HepG2 (cell line): Measurements from ENCODE around the gene GRIFIN. TPM values are rescaled to one million over a fixed set of nuclear protein-coding genes. Genes with fewer than 3 reads are reported as not detected.

ENCODE experiments used
- ATAC-seq: fragments of 200-7000 bp; cut with Tn5 transposase; 3 replicates; pipeline ENCODE4 v1.9.1; 2020; ENCODE audit warnings: mild to moderate bottlenecking, moderate library complexity
- BruUV-seq: library from RNA; stranded (reverse); fragments of 400-500 nt; replicated peaks from 2 replicates; lab custom pipeline; 2021; lab: Mats Ljungman, UMichigan
- CTCF ChIA-PET: fragments of 300-600 bp; formaldehyde crosslinking; extraction: SDS; loops from one replicate; lab custom pipeline; 2021; ENCODE audit warnings: low total read pairs, inconsistent platforms, low intra/inter-chr PET ratio; lab: Yijun Ruan, JAX
- POLR2A ChIA-PET: fragments of 350-600 bp; sonication (Branson Sonifier 250); formaldehyde crosslinking; loops from one replicate; lab custom pipeline; 2020; ENCODE audit warnings: antibody characterized with exemption, inconsistent platforms; lab: Yijun Ruan, JAX
- DNase-seq: peaks from one replicate; pipeline ENCODE4 v3.0.0-alpha.2; 2015; ENCODE audit warnings: low spot score
- FAIRE-seq: peaks from 3 replicates; lab custom pipeline; 2011; peaks lifted over from hg19 to GRCh38; lab: Jason Lieb, UNC
- H2AFZ ChIP-seq: one replicate; pipeline ENCODE4 v1.6.1; 2011; ENCODE audit warnings: low read length, inconsistent platforms
- H3K27ac ChIP-seq: fragments of 300-600 bp; 3 replicates; pipeline ENCODE4 v1.8.0; 2011; ENCODE audit warnings: mixed run types, mild to moderate bottlenecking, mixed read lengths, low read length, inconsistent platforms; ENCODE audit not compliant: insufficient read depth; ENCODE audit errors: extremely low read length
- H3K27me3 ChIP-seq, 2 experiments: fragments of 200-600 bp in 1 of 2; 2 replicates in 1 of 2; 3 replicates in 1 of 2; pipeline versions ENCODE4 v1.6.0 to v1.8.0; 2011; ENCODE audit warnings: low read length in 2 of 2, mild to moderate bottlenecking in 2 of 2, moderate library complexity in 2 of 2, inconsistent platforms in 1 of 2; ENCODE audit not compliant: insufficient read depth in 2 of 2, control insufficient read depth in 1 of 2
- H3K36me3 ChIP-seq, 2 experiments: fragments of 200-600 bp in 1 of 2; replicated peaks in 1 of 2; 2 replicates in 1 of 2; 3 replicates in 1 of 2; pipeline versions ENCODE4 v1.5.1 to v1.8.0; 2011; ENCODE audit warnings: low read length in 2 of 2, inconsistent platforms in 1 of 2; ENCODE audit not compliant: insufficient read depth in 2 of 2, control insufficient read depth in 1 of 2
- H3K4me1 ChIP-seq: 2 replicates; pipeline ENCODE4 v1.5.1; 2012; ENCODE audit warnings: low read length, inconsistent platforms; ENCODE audit not compliant: insufficient read depth
- H3K4me2 ChIP-seq: 2 replicates; pipeline ENCODE4 v1.6.0; 2011; ENCODE audit warnings: low read depth, low read length, inconsistent platforms
- H3K4me3 ChIP-seq, 3 experiments: fragments of 200-600 bp in 1 of 3; sonication (generic), shearing (Covaris generic) in 1 of 3; replicated peaks in 1 of 3; 2 replicates each; pipeline ENCODE4 v1.5.1; 2011 to 2016; ENCODE audit warnings: low read length in 3 of 3, inconsistent platforms in 2 of 3, low read depth in 2 of 3, mild to moderate bottlenecking in 2 of 3, control low read depth in 1 of 3, mixed read lengths in 1 of 3; ENCODE audit not compliant: insufficient read depth in 1 of 3
- H3K79me2 ChIP-seq: one replicate; pipeline ENCODE4 v1.6.1; 2011; ENCODE audit warnings: low read length, inconsistent platforms; ENCODE audit not compliant: insufficient read depth
- H3K9ac ChIP-seq: 2 replicates; pipeline ENCODE4 v1.6.0; 2011; ENCODE audit warnings: mild to moderate bottlenecking, low read depth, low read length, inconsistent platforms; ENCODE audit not compliant: insufficient read depth
- H3K9me3 ChIP-seq: 2 replicates; pipeline ENCODE4 v1.5.1; 2012; ENCODE audit warnings: mild to moderate bottlenecking, low read length
- H4K20me1 ChIP-seq: 2 replicates; pipeline ENCODE4 v1.6.0; 2011; ENCODE audit warnings: inconsistent platforms, mild to moderate bottlenecking, low read length, moderate library complexity; ENCODE audit not compliant: insufficient read depth
- BRD4 ChIP-seq: sonication (generic); formaldehyde crosslinking; IDR thresholded peaks from 2 replicates; pipeline ENCODE4 v1.4.0; 2020; ENCODE audit warnings: missing genetic modification reagents
- HDAC2 ChIP-seq: sonication (generic); formaldehyde crosslinking; IDR thresholded peaks from 2 replicates; pipeline ENCODE4 v1.4.0; 2020; ENCODE audit warnings: missing genetic modification reagents
- HDAC6 ChIP-seq: fragments of 200-600 bp; sonication (generic); IDR thresholded peaks from 2 replicates; pipeline ENCODE4 v1.7.0; 2017; ENCODE audit warnings: mild to moderate bottlenecking, antibody characterized with exemption, low read length, low read depth
- SAP130 ChIP-seq: IDR thresholded peaks from 2 replicates; pipeline ENCODE4 v1.6.1; 2016; ENCODE audit warnings: low read depth
- ZNF124 ChIP-seq: sonication (generic); formaldehyde crosslinking; IDR thresholded peaks from 2 replicates; pipeline ENCODE4 v1.4.0; 2020; ENCODE audit warnings: missing genetic modification reagents
- ZNF331 ChIP-seq: sonication (generic); formaldehyde crosslinking; IDR thresholded peaks from 2 replicates; pipeline ENCODE4 v1.4.0; 2020; ENCODE audit warnings: missing genetic modification reagents
- ZNF703 ChIP-seq: sonication (generic); formaldehyde crosslinking; IDR thresholded peaks from 2 replicates; pipeline ENCODE4 v1.5.1; 2020; ENCODE audit warnings: missing genetic modification reagents, mild to moderate bottlenecking, moderate library complexity, borderline replicate concordance
- ZNF724P ChIP-seq: sonication (generic); formaldehyde crosslinking; IDR thresholded peaks from 2 replicates; pipeline ENCODE4 v1.8.0; 2022; ENCODE audit warnings: missing genetic modification reagents, borderline replicate concordance
- WGBS: methylation state at CpG from one replicate; pipeline ENCODE4 v1.1.6; 2017; ENCODE audit warnings: low lambda C conversion rate; 5-methylcytosine and 5-hydroxymethylcytosine counted together
- in situ Hi-C: cut with HindIII; loops from 2 replicates; pipeline ENCODE4 v1.10.0; 2017; ENCODE audit warnings: low pct_unique_long_range_greater_than_20kb; ENCODE audit not compliant: extremely low pct_ligation_motif_present
- intact Hi-C: fragments of 100-400 bp; cut with micrococcal nuclease; formaldehyde crosslinking; loops from one replicate; pipeline ENCODE4 v1.10.0; 2022; ENCODE audit not compliant: unreplicated experiment
- polyA plus RNA-seq, 8 experiments: library from polyadenylated mRNA; depleted of rRNA in 3 of 8; stranded (reverse) in 7 of 8; unstranded in 1 of 8; fragments of >200 nt; fragmentation: Illumina TruSeq in 4 of 8; extraction: Trizol in 4 of 8; gene quantifications; 2 replicates each; pipeline versions ENCODE4 v1.2.1 to v1.2.3, GENCODE V29; 2011 to 2016; ENCODE audit warnings: low read depth in 4 of 8, missing spikeins in 1 of 8, mixed read lengths in 1 of 8; ENCODE audit not compliant: insufficient read depth in 1 of 8
- total RNA-seq, 5 experiments: library from RNA; depleted of rRNA; stranded (reverse); fragments of >200 nt; fragmentation: Illumina TruSeq; extraction: Trizol; gene quantifications; 2 replicates each; pipeline ENCODE4 v1.2.3, GENCODE V29; 2016; ENCODE audit warnings: low read depth in 1 of 5

The GRIFIN gene
- total and polyA plus RNA-seq, 2 of the 13 experiments (the other 11 are each of a cell fraction or from before 2014, with no cell fraction given): not detected

DNA sequence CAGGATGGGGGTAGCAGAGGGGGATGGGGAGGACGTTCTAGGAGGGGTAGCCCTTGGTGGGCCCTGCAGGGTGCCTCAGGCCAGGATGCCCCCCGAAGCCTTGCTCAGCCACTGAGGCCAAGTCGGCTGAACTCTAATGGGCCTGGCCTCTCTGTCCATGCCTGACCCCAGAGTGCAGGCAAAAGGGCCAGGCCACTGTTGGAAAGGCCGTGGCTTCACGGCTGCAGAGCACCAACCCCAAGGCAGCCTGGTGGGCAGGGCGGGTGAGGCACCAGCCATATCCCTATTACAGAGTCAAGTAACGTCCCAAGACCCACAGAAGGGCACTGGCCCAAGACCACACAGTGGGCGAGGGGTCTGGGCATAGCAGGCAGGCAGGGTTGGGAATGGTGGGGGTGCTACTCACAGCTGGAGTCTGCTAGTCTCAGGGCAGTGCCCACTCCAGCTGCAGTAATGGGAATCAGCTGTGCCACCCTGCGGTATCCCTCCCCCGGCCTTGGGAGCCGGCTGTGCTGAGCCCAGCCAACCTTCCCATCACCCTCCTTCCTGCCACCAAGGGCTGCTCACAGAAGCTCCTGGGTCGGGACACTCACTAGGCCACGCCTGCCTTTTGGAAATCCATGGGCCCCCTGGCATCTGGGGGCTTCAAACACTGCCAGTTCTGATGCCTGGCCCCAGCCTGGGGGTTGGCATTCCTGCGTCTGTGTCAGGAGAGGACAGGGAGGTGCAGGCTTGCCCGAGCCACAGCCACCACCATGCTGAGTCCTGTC, 39.4 kb upstream of the GRIFIN start:
- no peaks in the 10 kb centered on the region for H3K9me3 ChIP-seq
- in situ Hi-C loops: no loop called here
- no peaks in the 10 kb centered on the region for H3K79me2 ChIP-seq
- ChIA-PET CTCF (no interaction called here), POLR2A (no interaction called here)
- H3K27ac ChIP-seq: no peak overlapping the region
- H3K4me3 ChIP-seq: no peak overlapping the region
- 33% methylated on average over 3 of the region's 15 CpGs for WGBS
- H4K20me1 ChIP-seq: no peaks in the 10 kb centered on the region
- no peaks in the 10 kb centered on the region for H3K36me3 ChIP-seq
- TF ChIP-seq ZNF331 (peak; percentile 43; the same call in 1 of the 2 replicates), HDAC2 (no peak)
- intact Hi-C loops: no loop called here
- H3K9ac ChIP-seq: no peak overlapping the region
- H3K27me3 ChIP-seq: peaks cover 6 to 76% of the 10 kb centered on the region in 2 experiments
- DNase-seq (no peak), FAIRE-seq (no peak), ATAC-seq (no peak)
- H2AFZ ChIP-seq: no peak overlapping the region
- no peak overlapping the region; the same call in 1 of the 2 replicates for H3K4me2 ChIP-seq
- H3K4me1 ChIP-seq: peaks cover 68% of the 10 kb centered on the region
- no TSS peak for BruUV-seq

- WGBS: 42% methylated on average over 9 of the region's 9 CpGs
- ATAC-seq (no peak), FAIRE-seq (no peak), DNase-seq (no peak)
- no peaks in the 10 kb centered on the region for H4K20me1 ChIP-seq
- TF ChIP-seq HDAC6 (no peak), BRD4 (no peak), SAP130 (CRISPR knock-in tag) (no peak), ZNF724P (CRISPR knock-in tag) (no peak), ZNF124 (CRISPR knock-in tag) (no peak), ZNF703 (no peak)
- ChIA-PET CTCF (no interaction called here), POLR2A (no interaction called here)
- no peaks in the 10 kb centered on the region for H3K9me3 ChIP-seq
- intact Hi-C loops: no loop called here
- in situ Hi-C loops: no loop called here
- H3K36me3 ChIP-seq: no peaks in the 10 kb centered on the region
- no peak overlapping the region for H3K27ac ChIP-seq
- BruUV-seq: no TSS peak
- H3K79me2 ChIP-seq: no peaks in the 10 kb centered on the region
- H3K4me1 ChIP-seq: peaks cover 70% of the 10 kb centered on the region
- H3K4me2 ChIP-seq: no peak overlapping the region
- no peak overlapping the region for H2AFZ ChIP-seq
- H3K9ac ChIP-seq: no peak overlapping the region
- H3K4me3 ChIP-seq: no peak overlapping the region
- H3K27me3 ChIP-seq: peaks cover 6 to 79% of the 10 kb centered on the region in 2 experiments
Observed at GRCh38 chr7:2514473-2515423, 38.5 kb upstream of the GRIFIN start.
